ENCODE measurements around the gene CARD8. TPM values are rescaled to one million over a fixed set of nuclear protein-coding genes. Genes with fewer than 3 reads are reported as not detected.

Gene CARD8
- total RNA-seq, 1 experiment from 2014 or later = 23.0 TPM

DNA sequence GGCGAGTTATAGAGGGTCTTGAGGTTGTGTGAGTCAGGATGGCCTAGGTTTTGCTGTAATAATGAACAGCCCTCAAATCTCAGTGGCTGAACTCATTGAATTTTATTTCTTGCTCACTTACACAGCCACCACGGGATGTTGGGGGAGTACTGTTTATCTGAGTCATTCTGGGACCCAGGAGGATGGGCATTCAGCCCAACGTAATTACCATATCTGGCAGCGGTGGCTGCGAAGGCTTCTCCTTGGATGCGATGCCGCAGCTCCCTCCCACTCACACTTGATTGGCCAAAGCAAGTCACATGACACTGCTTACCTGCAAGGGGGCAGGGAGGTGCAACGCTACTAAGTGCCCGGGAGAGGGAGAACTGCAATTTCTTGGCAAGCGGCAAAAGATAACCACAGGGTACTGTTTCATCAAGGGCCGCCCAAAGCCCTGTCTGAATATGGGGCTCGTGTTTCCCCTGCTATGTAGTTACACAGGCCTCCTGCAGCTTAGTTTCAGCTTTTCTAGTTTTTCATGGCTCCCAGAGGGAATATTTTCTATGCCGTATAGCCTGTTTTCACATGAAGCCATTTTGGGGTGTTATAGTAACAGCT is 65.3 kb downstream of the CARD8 start (continued):
- TF ChIP-seq, protein P1, sequence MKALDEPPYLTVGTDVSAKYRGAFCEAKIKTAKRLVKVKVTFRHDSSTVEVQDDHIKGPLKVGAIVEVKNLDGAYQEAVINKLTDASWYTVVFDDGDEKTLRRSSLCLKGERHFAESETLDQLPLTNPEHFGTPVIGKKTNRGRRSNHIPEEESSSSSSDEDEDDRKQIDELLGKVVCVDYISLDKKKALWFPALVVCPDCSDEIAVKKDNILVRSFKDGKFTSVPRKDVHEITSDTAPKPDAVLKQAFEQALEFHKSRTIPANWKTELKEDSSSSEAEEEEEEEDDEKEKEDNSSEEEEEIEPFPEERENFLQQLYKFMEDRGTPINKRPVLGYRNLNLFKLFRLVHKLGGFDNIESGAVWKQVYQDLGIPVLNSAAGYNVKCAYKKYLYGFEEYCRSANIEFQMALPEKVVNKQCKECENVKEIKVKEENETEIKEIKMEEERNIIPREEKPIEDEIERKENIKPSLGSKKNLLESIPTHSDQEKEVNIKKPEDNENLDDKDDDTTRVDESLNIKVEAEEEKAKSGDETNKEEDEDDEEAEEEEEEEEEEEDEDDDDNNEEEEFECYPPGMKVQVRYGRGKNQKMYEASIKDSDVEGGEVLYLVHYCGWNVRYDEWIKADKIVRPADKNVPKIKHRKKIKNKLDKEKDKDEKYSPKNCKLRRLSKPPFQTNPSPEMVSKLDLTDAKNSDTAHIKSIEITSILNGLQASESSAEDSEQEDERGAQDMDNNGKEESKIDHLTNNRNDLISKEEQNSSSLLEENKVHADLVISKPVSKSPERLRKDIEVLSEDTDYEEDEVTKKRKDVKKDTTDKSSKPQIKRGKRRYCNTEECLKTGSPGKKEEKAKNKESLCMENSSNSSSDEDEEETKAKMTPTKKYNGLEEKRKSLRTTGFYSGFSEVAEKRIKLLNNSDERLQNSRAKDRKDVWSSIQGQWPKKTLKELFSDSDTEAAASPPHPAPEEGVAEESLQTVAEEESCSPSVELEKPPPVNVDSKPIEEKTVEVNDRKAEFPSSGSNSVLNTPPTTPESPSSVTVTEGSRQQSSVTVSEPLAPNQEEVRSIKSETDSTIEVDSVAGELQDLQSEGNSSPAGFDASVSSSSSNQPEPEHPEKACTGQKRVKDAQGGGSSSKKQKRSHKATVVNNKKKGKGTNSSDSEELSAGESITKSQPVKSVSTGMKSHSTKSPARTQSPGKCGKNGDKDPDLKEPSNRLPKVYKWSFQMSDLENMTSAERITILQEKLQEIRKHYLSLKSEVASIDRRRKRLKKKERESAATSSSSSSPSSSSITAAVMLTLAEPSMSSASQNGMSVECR (CRISPR knock-in tag; IDR thresholded peaks at IDR 0.05; ENCODE audit: borderline replicate concordance) = no peak
- TF ChIP-seq MYBL2 (CRISPR knock-in tag; IDR thresholded peaks at IDR 0.05) (no peak), PRRX2 (CRISPR knock-in tag; IDR thresholded peaks at IDR 0.05) (no peak), RORB (CRISPR knock-in tag; IDR thresholded peaks at IDR 0.05) (no peak), TEAD1 (CRISPR knock-in tag; IDR thresholded peaks at IDR 0.05) (no peak), JAZF1 (CRISPR knock-in tag; IDR thresholded peaks at IDR 0.05) (no peak), RELA (CRISPR knock-in tag; IDR thresholded peaks at IDR 0.05; ENCODE audit: borderline replicate concordance) (no peak), SOX15 (CRISPR knock-in tag; IDR thresholded peaks at IDR 0.05) (no peak), ZNF671 (CRISPR knock-in tag; IDR thresholded peaks at IDR 0.05) (no peak), ZNF416 (CRISPR knock-in tag; IDR thresholded peaks at IDR 0.05) (no peak), ZNF423 (CRISPR knock-in tag; IDR thresholded peaks at IDR 0.05) (no peak), SMAD3 (CRISPR knock-in tag; IDR thresholded peaks at IDR 0.05; ENCODE audit: borderline replicate concordance) (no peak), NFYB (CRISPR knock-in tag; conservative IDR thresholded peaks at IDR 0.05; ENCODE audit: low read depth) (peak; percentile 100), CREM (CRISPR knock-in tag; IDR thresholded peaks at IDR 0.05) (no peak), NR3C1 (CRISPR knock-in tag; conservative IDR thresholded peaks at IDR 0.05; ENCODE audit: low read depth) (no peak), FOXK1 (CRISPR knock-in tag; IDR thresholded peaks at IDR 0.05) (0 out of 2 replicates have a peak, but pooled peaks have one; percentile 39), TP53 (CRISPR knock-in tag; IDR thresholded peaks at IDR 0.05) (no peak), KAT7 (CRISPR knock-in tag; IDR thresholded peaks at IDR 0.05; ENCODE audit: borderline replicate concordance) (no peak), ESRRA (CRISPR knock-in tag; IDR thresholded peaks at IDR 0.05; ENCODE audit: borderline replicate concordance) (no peak), TEAD4 (CRISPR knock-in tag; IDR thresholded peaks at IDR 0.05) (no peak), NFE2L1 (CRISPR knock-in tag; IDR thresholded peaks at IDR 0.05) (no peak), ZNF121 (CRISPR knock-in tag; IDR thresholded peaks at IDR 0.05) (no peak), SP1 (CRISPR knock-in tag; conservative IDR thresholded peaks at IDR 0.05) (peak; percentile 37; the same call in 1 of the 2 replicates)
- TF ChIP-seq, protein P2, sequence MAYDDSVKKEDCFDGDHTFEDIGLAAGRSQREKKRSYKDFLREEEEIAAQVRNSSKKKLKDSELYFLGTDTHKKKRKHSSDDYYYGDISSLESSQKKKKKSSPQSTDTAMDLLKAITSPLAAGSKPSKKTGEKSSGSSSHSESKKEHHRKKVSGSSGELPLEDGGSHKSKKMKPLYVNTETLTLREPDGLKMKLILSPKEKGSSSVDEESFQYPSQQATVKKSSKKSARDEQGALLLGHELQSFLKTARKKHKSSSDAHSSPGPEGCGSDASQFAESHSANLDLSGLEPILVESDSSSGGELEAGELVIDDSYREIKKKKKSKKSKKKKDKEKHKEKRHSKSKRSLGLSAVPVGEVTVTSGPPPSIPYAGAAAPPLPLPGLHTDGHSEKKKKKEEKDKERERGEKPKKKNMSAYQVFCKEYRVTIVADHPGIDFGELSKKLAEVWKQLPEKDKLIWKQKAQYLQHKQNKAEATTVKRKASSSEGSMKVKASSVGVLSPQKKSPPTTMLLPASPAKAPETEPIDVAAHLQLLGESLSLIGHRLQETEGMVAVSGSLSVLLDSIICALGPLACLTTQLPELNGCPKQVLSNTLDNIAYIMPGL (CRISPR knock-in tag; IDR thresholded peaks at IDR 0.05) = no peak
- TF ChIP-seq, protein P3, sequence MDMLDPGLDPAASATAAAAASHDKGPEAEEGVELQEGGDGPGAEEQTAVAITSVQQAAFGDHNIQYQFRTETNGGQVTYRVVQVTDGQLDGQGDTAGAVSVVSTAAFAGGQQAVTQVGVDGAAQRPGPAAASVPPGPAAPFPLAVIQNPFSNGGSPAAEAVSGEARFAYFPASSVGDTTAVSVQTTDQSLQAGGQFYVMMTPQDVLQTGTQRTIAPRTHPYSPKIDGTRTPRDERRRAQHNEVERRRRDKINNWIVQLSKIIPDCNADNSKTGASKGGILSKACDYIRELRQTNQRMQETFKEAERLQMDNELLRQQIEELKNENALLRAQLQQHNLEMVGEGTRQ (CRISPR knock-in tag; IDR thresholded peaks at IDR 0.05) = peak; percentile 96
- TF ChIP-seq, protein P4, sequence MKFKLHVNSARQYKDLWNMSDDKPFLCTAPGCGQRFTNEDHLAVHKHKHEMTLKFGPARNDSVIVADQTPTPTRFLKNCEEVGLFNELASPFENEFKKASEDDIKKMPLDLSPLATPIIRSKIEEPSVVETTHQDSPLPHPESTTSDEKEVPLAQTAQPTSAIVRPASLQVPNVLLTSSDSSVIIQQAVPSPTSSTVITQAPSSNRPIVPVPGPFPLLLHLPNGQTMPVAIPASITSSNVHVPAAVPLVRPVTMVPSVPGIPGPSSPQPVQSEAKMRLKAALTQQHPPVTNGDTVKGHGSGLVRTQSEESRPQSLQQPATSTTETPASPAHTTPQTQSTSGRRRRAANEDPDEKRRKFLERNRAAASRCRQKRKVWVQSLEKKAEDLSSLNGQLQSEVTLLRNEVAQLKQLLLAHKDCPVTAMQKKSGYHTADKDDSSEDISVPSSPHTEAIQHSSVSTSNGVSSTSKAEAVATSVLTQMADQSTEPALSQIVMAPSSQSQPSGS (CRISPR knock-in tag; IDR thresholded peaks at IDR 0.05; ENCODE audit: borderline replicate concordance, low read depth) = no peak
- TF ChIP-seq, protein P5, sequence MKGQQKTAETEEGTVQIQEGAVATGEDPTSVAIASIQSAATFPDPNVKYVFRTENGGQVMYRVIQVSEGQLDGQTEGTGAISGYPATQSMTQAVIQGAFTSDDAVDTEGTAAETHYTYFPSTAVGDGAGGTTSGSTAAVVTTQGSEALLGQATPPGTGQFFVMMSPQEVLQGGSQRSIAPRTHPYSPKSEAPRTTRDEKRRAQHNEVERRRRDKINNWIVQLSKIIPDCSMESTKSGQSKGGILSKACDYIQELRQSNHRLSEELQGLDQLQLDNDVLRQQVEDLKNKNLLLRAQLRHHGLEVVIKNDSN (CRISPR knock-in tag; IDR thresholded peaks at IDR 0.05) = peak; percentile 94
- TF ChIP-seq, protein P6, sequence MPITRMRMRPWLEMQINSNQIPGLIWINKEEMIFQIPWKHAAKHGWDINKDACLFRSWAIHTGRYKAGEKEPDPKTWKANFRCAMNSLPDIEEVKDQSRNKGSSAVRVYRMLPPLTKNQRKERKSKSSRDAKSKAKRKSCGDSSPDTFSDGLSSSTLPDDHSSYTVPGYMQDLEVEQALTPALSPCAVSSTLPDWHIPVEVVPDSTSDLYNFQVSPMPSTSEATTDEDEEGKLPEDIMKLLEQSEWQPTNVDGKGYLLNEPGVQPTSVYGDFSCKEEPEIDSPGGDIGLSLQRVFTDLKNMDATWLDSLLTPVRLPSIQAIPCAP (CRISPR knock-in tag; IDR thresholded peaks at IDR 0.05) = no peak
- TF ChIP-seq, protein P7, sequence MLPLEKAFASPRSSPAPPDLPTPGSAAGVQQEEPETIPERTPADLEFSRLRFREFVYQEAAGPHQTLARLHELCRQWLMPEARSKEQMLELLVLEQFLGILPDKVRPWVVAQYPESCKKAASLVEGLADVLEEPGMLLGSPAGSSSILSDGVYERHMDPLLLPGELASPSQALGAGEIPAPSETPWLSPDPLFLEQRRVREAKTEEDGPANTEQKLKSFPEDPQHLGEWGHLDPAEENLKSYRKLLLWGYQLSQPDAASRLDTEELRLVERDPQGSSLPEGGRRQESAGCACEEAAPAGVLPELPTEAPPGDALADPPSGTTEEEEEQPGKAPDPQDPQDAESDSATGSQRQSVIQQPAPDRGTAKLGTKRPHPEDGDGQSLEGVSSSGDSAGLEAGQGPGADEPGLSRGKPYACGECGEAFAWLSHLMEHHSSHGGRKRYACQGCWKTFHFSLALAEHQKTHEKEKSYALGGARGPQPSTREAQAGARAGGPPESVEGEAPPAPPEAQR (CRISPR knock-in tag; IDR thresholded peaks at IDR 0.05) = no peak
- TF ChIP-seq, protein P8, sequence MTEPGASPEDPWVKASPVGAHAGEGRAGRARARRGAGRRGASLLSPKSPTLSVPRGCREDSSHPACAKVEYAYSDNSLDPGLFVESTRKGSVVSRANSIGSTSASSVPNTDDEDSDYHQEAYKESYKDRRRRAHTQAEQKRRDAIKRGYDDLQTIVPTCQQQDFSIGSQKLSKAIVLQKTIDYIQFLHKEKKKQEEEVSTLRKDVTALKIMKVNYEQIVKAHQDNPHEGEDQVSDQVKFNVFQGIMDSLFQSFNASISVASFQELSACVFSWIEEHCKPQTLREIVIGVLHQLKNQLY (CRISPR knock-in tag; IDR thresholded peaks at IDR 0.05) = no peak
